ENCODE data around the gene SLC7A5. TPM values are rescaled to one million over a fixed set of nuclear protein-coding genes. Genes with fewer than 3 reads are reported as not detected.
"Not testable (repeated sequence)": the region's sequence is repeated elsewhere in the genome, so short reads cannot be mapped to it uniquely, and the experiment has no call there.

The SLC7A5 gene
- total RNA-seq, 2 experiments from 2014 or later = 337 to 354 TPM

DNA sequence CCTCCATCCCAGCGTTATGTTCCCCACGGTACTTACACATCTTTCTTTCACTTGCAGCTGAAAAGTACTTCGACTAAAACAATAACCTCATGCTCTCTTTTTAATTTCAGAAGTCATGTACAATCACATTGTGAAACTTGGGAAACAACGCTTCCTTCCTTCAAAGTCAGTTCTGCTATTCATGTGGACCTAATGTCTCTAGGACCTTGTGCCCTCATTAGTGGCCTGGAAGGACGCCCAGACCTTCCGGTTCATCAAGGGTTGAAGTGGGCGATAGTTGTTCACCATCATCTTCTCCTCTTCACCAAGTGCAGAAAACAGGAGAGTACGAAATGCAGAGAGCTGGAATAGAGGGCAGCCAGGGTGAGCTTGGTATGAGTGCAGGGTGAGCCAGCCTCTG, 18.6 kb upstream of the SLC7A5 start:
- CTCF ChIA-PET = interaction anchor here (0.8 to 1.2 kb wide), 2 partner anchors 13 to 38 kb away, joined by 3 to 4 read pairs; no protein-coding TSS in a partner anchor
- not testable (repeated sequence) for H3K27ac Mint-ChIP-seq

DNA sequence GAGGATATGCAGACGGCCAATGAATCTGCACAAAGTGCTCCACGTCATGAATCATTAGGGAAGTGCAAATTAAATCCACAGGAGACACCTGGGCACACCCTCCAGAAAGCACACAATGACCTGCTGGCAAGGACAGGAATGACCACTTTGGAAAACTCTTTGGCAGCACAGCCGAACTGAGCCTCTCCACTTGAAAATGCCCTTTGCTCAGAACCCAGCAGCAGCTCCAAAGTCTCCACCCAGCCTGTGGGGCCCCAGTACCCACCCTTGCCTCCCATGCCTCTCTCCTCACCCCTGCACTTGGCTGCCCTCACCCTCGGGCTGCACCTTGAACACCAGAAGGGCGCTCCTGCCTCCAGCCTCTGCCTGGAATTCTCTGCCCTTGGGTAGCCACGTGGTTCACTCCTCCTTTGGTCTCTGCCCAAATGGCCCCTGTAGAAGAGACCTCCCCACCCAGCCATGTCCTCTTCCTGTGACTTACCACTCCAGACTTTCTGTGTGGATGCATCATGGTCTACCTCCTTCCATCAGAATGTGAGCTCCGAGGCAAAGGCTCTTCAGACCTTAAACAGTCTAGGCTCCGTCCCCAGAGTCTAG, 16.2 kb upstream of the SLC7A5 start:
- H3K36me3 Mint-ChIP-seq (ENCODE audit: low read depth); H3K27ac Mint-ChIP-seq; intact Hi-C loops (cut with DNase I, micrococcal nuclease); H3K4me3 Mint-ChIP-seq; H3K4me1 Mint-ChIP-seq; H3K27me3 Mint-ChIP-seq; POLR2A ChIA-PET; H3K9me3 Mint-ChIP-seq (ENCODE audit: low read depth); DNase-seq; ATAC-seq: not testable (repeated sequence)
- CTCF ChIA-PET = interaction anchor here (0.6 kb wide), 1 partner anchor 8 kb away, joined by 3 read pairs; no protein-coding TSS in a partner anchor

More for the DNA sequence above, 18.6 kb upstream of the SLC7A5 start:
- H3K9me3 Mint-ChIP-seq (ENCODE audit: low read depth); H3K4me3 Mint-ChIP-seq; ATAC-seq; intact Hi-C loops (cut with DNase I, micrococcal nuclease); POLR2A ChIA-PET; H3K27me3 Mint-ChIP-seq; H3K4me1 Mint-ChIP-seq; H3K36me3 Mint-ChIP-seq (ENCODE audit: low read depth); DNase-seq: not testable (repeated sequence)

DNA sequence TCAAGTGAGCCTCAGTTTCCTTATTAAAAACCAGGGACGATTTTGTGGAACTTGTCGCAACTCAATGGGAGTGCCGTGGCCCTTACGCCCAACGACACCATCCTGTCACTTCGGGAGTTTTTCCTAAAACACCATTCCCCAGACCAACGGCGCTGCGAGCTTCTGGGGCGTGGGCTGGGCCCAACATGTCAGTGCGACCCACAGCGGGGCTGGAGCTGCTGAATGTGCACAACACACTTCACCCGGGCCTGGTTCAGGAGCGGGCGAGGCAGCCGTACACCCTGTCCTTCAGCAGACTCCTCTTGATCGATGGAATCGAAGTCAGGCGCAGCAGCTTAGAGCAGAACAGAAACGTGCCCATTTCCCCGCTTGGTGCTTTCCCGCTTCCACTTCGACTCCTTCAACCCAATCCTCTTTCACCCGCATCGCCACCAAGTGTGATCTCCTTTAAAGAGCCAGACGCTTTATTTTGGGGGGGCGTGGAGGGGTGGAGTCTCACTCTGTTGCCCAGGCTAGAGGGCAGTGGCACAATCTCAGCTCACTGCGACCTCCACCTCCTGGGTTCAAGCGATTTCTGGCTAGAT, 13.2 kb upstream of the SLC7A5 start:
- Mint-ChIP-seq H3K36me3 (ENCODE audit: low read depth) (no peaks in the 10 kb centered on the region), H3K9me3 (ENCODE audit: low read depth) (peaks cover 5% of the 10 kb centered on the region), H3K27me3 (no peaks in the 10 kb centered on the region), H3K27ac (no peak overlapping the region), H3K4me1 (peaks cover 5% of the 10 kb centered on the region), H3K4me3 (no peak overlapping the region)
- ATAC-seq (no peak), DNase-seq (no peak)
- intact Hi-C loops (cut with DNase I, micrococcal nuclease) = no loop called here
- POLR2A ChIA-PET = interaction anchor here (0.6 kb wide), 1 partner anchor 55 kb away, joined by 4 read pairs; no protein-coding TSS in a partner anchor
- CTCF ChIA-PET = no interaction called here

DNA sequence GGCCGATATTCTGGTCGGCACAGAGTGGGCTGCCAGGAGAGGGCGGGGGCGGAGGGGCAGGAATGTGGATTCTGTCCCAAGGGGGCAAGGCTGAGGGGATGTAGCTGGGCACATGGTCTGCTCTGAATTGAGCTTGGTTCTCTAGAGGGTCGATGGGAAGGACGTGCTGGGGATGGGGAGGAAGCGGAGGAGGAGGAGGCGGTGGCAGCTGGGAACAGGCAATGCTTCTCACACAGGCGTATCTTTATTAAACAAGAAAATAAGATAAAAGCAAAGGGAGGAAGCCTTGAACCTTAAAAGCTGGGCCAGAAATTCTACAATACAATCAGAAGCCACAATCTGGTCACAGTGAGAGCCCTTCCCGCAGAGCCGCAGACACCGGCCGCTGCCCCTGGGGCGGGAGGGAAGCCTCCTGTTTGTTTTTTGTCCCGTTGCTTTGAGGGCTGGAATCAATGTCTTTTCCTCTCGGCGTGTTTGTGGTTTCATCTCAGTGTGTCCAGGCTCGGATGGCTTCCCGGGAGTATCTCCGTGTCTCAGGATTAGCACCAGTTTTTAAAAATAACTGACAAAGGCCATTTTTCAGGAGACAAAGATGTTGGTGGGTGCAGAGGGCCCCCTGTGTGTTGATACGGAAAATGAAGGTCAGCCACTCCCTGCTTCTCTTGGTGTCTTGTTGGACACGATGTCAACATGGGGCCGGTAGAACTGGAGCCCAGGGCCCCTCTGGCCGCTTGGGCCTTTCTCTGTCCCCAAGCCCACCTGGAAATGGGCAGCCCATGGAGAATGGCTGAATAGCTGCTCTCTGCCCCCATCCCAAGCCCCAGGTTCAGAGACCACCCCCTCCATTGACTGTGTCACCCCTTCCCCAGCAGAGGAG, 12.3 kb upstream of the SLC7A5 start:
- Mint-ChIP-seq H3K9me3 (ENCODE audit: low read depth) (peaks cover 5% of the 10 kb centered on the region), H3K36me3 (ENCODE audit: low read depth) (no peaks in the 10 kb centered on the region), H3K4me1 (peaks cover 10% of the 10 kb centered on the region), H3K27me3 (no peaks in the 10 kb centered on the region), H3K27ac (no peak overlapping the region), H3K4me3 (no peak overlapping the region)
- intact Hi-C loops (cut with DNase I, micrococcal nuclease) = no loop called here
- ChIA-PET CTCF (no interaction called here), POLR2A (interaction anchor here (0.6 kb wide), 1 partner anchor 54 kb away, joined by 4 read pairs; no protein-coding TSS in a partner anchor)
- no peak for DNase-seq
- ATAC-seq = no peak

DNA sequence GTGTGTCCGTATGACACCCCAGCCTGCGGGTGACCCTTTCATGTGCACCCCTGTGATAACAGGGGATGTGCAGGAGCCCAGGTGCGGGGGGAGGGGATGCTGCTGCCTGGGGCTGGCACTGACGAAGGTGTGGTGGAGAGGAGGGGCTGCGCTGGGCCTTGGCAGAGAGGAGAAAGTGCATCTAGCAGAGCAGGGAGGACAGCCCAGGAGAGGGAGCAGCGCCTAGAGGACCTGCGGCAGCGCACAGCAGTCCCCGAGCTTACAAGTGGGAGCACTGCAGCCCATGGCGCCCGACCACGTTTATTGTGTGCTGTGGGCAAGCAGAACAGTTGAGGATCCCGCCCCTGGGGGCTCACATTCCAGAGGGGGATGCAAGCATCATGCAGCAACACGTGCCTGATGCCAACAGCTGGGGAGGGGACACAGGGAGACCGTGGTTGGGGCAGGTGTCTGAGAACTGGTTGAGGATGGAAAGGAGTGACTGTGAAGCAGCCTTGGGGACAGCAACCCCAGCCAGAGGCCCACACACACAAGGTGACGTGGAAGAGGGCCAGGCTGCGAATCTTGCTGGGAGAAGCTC, 10.9 kb upstream of the SLC7A5 start:
- Mint-ChIP-seq H3K27me3 (no peaks in the 10 kb centered on the region), H3K4me1 (peaks cover 24% of the 10 kb centered on the region), H3K27ac (no peak overlapping the region), H3K9me3 (ENCODE audit: low read depth) (peaks cover 5% of the 10 kb centered on the region), H3K4me3 (no peak overlapping the region), H3K36me3 (ENCODE audit: low read depth) (no peaks in the 10 kb centered on the region)
- ChIA-PET POLR2A (no interaction called here), CTCF (no interaction called here)
- intact Hi-C loops (cut with DNase I, micrococcal nuclease) = no loop called here
- ATAC-seq (no peak), DNase-seq (peak; percentile 5)

DNA sequence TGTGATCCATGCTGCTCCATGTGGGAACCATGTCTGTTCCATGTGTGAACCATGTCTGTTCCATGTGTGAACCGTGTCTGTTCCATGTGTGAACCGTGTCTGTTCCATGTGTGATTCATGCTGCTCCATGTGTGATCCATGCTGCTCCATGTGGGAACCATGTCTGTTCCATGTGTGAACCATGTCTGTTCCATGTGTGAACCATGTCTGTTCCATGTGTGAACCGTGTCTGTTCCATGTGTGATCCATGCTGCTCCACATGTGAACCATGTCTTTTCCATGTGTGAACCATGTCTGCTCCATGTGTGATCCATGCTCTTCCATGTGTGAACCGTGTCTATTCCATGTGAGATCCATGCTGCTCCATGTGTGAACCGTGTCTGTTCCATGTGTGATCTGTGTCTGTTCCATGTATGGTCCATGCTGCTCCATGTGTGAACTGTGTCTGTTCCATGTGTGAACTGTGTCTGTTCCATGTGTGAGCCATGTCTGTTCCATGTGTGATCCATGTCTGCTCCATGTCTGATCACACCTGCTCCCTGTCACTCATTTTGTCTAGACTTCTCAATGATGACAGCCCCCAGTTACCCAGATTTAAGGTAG, 10.2 kb upstream of the SLC7A5 start:
- H3K27ac Mint-ChIP-seq; H3K4me3 Mint-ChIP-seq; intact Hi-C loops (cut with DNase I, micrococcal nuclease); ATAC-seq; H3K36me3 Mint-ChIP-seq (ENCODE audit: low read depth); POLR2A ChIA-PET; CTCF ChIA-PET; H3K27me3 Mint-ChIP-seq; H3K9me3 Mint-ChIP-seq (ENCODE audit: low read depth): not testable (repeated sequence)
- H3K4me1 Mint-ChIP-seq = peaks cover 31% of the 10 kb centered on the region
- peak; percentile 3 for DNase-seq

DNA sequence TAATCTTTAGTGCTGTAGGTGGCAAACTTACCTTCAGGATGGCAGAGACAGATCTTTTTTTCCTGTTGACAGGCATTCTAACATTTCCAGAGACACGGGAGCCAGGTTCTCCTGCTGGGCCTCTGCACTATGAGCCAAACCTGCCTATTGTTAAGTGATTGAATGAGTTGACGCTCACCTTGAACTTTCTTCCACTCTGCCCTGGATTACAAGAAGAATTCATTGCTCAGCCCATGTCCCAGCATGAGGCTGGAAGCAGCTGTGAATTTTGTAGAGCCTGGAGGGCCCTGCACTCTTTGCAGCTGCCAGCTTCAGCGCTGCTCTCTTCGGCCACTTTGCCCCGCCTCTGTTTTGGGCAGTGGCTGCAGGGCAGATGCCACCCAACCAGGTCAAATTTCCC, 9.4 kb upstream of the SLC7A5 start:
- H3K36me3 Mint-ChIP-seq (ENCODE audit: low read depth) = no peaks in the 10 kb centered on the region
- ChIA-PET POLR2A (no interaction called here), CTCF (interaction anchor here (0.8 kb wide), 1 partner anchor 29 kb away, joined by 3 read pairs; no protein-coding TSS in a partner anchor)
- no peak overlapping the region for H3K4me3 Mint-ChIP-seq
- peaks cover 36% of the 10 kb centered on the region for H3K4me1 Mint-ChIP-seq
- DNase-seq = no peak
- H3K9me3 Mint-ChIP-seq (ENCODE audit: low read depth) = peaks cover 5% of the 10 kb centered on the region
- intact Hi-C loops (cut with DNase I, micrococcal nuclease) = no loop called here
- no peak for ATAC-seq
- H3K27ac Mint-ChIP-seq = no peak overlapping the region
- H3K27me3 Mint-ChIP-seq = no peaks in the 10 kb centered on the region

DNA sequence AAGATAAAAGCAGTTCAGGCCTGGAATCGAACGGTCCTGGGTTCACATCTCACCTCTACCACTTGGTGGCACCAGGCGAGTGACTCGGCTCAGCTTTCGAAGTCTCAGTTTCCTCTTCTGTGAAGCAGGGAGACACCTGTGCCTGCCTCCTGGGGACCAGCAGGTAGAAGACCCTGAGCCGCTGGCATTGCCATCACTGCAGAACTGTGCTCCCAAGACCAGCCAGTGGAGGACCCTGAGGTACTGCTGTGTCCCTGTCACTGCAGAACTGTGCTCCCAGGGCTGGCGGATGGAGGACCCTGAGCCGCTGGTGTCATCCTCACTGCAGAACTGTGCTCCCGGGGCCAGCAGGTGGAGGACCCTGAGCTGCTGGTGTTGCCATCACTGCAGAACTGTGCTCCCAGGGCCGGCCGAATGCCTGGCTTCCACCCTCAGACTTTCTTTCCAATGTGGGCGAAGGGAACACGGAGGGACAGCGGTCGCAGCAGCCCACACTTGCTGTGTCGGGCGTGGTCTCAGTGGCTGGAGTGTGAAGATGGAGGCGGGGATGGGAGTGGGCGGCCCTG, 8.7 kb upstream of the SLC7A5 start:
- Mint-ChIP-seq H3K27ac (no peak overlapping the region), H3K4me1 (peaks cover 38% of the 10 kb centered on the region), H3K4me3 (no peak overlapping the region), H3K27me3 (no peaks in the 10 kb centered on the region), H3K9me3 (ENCODE audit: low read depth) (peaks cover 5% of the 10 kb centered on the region), H3K36me3 (ENCODE audit: low read depth) (no peaks in the 10 kb centered on the region)
- ATAC-seq (peak; percentile 14), DNase-seq (peak; percentile 63)
- intact Hi-C loops (cut with DNase I, micrococcal nuclease) = no loop called here
- POLR2A ChIA-PET = no interaction called here
- CTCF ChIA-PET = interaction anchor here (0.8 kb wide), 1 partner anchor 30 kb away, joined by 3 read pairs; no protein-coding TSS in a partner anchor

DNA sequence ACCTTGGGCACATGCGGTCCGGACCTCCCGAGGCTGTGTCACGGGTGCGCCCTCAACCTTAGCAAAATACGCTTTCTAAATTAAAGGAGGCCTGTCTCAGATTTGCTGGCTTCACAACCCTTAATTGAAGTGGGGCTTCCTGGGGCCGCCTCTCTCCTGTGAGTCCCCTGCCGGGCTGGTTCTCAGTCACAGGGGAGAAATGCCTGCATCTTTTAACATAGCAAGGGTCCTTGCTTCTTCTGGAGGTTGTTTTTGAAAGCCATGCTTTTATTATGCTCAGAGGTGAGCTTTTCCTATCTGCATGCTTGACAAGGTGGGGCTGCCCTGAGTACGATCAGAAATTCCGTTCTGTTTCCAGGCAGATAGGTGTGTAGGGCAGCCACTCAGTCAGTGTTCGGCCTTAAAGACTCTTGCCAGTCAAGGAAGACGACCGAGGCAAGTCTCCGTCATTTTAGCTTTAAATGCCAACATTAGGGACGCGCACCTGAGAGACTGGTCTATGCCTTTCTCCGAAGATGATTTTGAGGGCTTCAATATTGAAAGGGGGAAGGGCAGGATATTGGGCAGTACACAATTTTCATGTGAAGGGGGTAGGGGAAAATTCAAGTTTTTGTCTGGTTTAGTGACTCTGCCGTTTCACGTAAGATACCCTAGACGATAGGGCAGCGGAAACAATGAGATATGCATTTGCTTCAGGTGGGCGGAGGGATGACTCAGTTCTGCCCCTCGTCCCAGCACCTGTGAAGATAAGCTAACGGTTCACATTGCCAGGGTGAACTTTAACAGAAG, 5.5 kb upstream of the SLC7A5 start:
- Mint-ChIP-seq H3K36me3 (ENCODE audit: low read depth) (no peaks in the 10 kb centered on the region), H3K4me3 (peak overlapping the region; percentile 37), H3K4me1 (peaks cover 67% of the 10 kb centered on the region), H3K9me3 (ENCODE audit: low read depth) (peaks cover 5% of the 10 kb centered on the region), H3K27ac (peak overlapping the region; percentile 98), H3K27me3 (no peaks in the 10 kb centered on the region)
- intact Hi-C loops (cut with DNase I, micrococcal nuclease) = loop anchor here (1.0 kb wide), 3 partner anchors 20 to 96 kb away; no protein-coding TSS in a partner anchor
- peak; percentile 93 for DNase-seq
- ChIA-PET CTCF (interaction anchor here (0.7 to 6.5 kb wide), 12 partner anchors 14 to 411 kb away, joined by 3 to 64 read pairs (median 4); no protein-coding TSS in a partner anchor), POLR2A (interaction anchor here (0.6 to 2.0 kb wide), 9 partner anchors 8 to 96 kb away, joined by 3 to 17 read pairs (median 4); no protein-coding TSS in a partner anchor)
- ATAC-seq = peak; percentile 65

Data from activated CD4-positive, alpha-beta T cell treated with anti-CD3 and anti-CD28 coated beads for 36 hours (primary cell).